WERI-Rb-1 (cell line): ENCODE data around the gene CPZ.

ENCODE experiments used
- DNase-seq: peaks from one replicate; pipeline ENCODE4 v3.0.0-alpha.2; 2020
- H3K27ac ChIP-seq: fragments of 250-450 bp; sonication (Bioruptor Pico); 2 replicates; pipeline ENCODE4 v1.5.1; 2020; ENCODE audit warnings: mild to moderate bottlenecking, moderate library complexity
- H3K27me3 ChIP-seq: fragments of 250-450 bp; sonication (Bioruptor Pico); 2 replicates; pipeline ENCODE4 v1.5.1; 2021; ENCODE audit warnings: mild to moderate bottlenecking, low read depth, moderate library complexity; ENCODE audit not compliant: insufficient read depth, severe bottlenecking
- H3K36me3 ChIP-seq: fragments of 250-450 bp; sonication (Bioruptor Pico); 2 replicates; pipeline ENCODE4 v1.5.1; 2020; ENCODE audit warnings: mild to moderate bottlenecking, moderate library complexity
- H3K4me3 ChIP-seq: 2 replicates; pipeline ENCODE4 v1.5.1; 2011; ENCODE audit warnings: low read depth, mild to moderate bottlenecking, control low read depth, low read length
- H3K9me3 ChIP-seq: fragments of 250-450 bp; sonication (Bioruptor Pico); 2 replicates; pipeline ENCODE4 v1.5.1; 2021; ENCODE audit warnings: mild to moderate bottlenecking, moderate library complexity; ENCODE audit not compliant: severe bottlenecking
- TF ChIP-seq, protein P1 (sequence below): IDR thresholded peaks from 2 replicates; pipeline ENCODE4 v1.5.1; 2011; ENCODE audit warnings: low read depth, mild to moderate bottlenecking, control low read depth, inconsistent platforms, low read length

The CPZ gene

DNA sequence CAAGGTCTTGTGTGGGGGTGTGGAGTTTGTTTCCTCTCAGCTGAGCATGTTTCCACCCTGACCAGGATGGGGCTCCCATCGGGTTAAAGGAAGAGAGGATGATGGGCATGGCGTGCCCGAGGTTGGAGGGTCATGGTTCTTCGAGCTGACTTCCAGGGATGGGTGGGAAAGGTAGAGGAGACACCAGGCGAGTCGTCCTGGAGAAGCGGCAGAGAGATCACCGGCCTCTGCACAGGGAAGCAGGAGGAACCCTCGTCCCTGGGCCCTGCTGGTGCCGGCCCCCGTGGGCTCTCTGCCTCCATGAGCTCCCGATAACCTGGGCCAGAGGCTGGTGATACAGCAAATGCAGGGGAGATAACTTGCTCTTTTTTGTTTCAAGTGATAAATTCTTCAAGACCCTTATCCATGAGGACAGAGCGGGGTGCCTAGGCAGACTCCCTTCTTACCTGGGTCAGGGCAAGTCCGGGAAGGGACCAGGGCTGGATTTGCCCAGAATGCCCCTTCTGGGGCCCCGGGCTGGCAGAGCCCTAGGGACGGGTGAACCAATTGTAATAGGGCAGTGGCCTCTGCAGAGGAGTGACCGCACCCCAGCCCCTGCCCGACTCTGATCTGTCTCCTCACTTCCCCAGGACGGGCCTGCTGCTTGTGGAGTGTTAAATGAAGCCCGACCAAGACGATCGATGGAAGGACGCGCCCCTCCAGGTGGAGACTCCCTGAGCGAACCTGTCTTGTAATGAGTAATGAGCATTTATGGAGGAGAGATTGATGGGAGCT lies 63.0 kb downstream of the CPZ start:
- H3K36me3 ChIP-seq: no peaks in the 10 kb centered on the region
- H3K4me3 ChIP-seq: no peak overlapping the region
- no peak for DNase-seq
- H3K9me3 ChIP-seq: peaks cover 3% of the 10 kb centered on the region
- H3K27ac ChIP-seq: no peak overlapping the region
- no peaks in the 10 kb centered on the region for H3K27me3 ChIP-seq
- TF ChIP-seq, protein P1, sequence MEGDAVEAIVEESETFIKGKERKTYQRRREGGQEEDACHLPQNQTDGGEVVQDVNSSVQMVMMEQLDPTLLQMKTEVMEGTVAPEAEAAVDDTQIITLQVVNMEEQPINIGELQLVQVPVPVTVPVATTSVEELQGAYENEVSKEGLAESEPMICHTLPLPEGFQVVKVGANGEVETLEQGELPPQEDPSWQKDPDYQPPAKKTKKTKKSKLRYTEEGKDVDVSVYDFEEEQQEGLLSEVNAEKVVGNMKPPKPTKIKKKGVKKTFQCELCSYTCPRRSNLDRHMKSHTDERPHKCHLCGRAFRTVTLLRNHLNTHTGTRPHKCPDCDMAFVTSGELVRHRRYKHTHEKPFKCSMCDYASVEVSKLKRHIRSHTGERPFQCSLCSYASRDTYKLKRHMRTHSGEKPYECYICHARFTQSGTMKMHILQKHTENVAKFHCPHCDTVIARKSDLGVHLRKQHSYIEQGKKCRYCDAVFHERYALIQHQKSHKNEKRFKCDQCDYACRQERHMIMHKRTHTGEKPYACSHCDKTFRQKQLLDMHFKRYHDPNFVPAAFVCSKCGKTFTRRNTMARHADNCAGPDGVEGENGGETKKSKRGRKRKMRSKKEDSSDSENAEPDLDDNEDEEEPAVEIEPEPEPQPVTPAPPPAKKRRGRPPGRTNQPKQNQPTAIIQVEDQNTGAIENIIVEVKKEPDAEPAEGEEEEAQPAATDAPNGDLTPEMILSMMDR: no peak

DNA sequence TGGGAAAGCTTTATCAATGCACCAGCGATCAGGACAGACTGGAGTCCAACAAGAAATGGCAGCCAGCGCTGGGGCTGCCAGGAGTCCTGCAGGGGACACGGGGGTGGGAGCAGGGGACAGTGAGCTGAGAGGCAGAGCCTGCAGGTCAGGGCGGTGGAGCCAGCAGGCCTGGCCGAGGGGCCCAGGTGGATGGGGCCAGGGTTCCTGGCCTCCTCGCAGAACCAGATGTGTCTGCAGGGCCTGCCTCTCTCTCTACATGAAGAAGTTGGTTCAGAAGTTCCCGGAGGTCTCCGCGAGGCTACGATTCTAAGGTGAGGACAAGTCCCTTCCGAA lies 63.6 kb downstream of the CPZ start:
- H3K27ac ChIP-seq: no peak overlapping the region
- DNase-seq: peak; percentile 6
- peaks cover 3% of the 10 kb centered on the region for H3K9me3 ChIP-seq
- no peaks in the 10 kb centered on the region for H3K27me3 ChIP-seq
- no peak overlapping the region for H3K4me3 ChIP-seq
- H3K36me3 ChIP-seq: no peaks in the 10 kb centered on the region
- TF ChIP-seq, protein P1: no peak

DNA sequence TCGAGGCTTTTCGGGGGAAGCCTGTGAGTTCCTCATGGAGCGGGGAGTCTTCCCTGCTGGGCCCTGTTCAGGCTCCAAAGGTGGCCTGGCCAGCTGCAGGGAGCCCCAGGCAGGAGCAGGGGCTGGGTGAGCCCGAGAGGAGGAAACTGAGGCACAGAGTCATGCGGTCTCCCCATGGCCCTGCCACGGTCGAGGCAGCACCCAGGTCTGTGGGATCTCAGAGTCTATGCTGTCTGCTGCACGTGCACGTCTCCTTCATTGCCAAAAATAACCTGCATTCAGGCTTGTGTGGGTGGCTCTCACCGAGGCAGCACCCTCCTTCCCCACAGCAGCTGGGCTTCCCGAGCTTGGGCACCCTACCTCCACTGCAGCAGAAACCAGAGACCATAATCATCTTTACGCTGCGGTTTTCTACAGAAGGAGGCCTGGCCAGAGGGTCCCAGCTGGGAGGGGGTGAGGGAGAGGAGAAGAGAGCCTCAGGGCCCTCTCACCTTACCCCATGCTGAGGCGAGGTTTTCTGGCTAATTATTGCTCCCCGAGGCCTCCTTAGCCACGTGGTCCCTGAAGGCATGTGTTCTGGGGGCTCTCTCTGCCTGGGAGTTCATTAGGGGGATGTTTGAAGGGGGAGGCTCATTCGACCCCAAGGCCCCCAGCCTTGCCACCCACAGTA lies 64.3 kb downstream of the CPZ start:
- DNase-seq: peak; percentile 4
- Histone ChIP-seq H3K27me3 (no peaks in the 10 kb centered on the region), H3K9me3 (peaks cover 3% of the 10 kb centered on the region), H3K27ac (no peak overlapping the region), H3K36me3 (no peaks in the 10 kb centered on the region), H3K4me3 (no peak overlapping the region)
- TF ChIP-seq, protein P1: no peak

DNA sequence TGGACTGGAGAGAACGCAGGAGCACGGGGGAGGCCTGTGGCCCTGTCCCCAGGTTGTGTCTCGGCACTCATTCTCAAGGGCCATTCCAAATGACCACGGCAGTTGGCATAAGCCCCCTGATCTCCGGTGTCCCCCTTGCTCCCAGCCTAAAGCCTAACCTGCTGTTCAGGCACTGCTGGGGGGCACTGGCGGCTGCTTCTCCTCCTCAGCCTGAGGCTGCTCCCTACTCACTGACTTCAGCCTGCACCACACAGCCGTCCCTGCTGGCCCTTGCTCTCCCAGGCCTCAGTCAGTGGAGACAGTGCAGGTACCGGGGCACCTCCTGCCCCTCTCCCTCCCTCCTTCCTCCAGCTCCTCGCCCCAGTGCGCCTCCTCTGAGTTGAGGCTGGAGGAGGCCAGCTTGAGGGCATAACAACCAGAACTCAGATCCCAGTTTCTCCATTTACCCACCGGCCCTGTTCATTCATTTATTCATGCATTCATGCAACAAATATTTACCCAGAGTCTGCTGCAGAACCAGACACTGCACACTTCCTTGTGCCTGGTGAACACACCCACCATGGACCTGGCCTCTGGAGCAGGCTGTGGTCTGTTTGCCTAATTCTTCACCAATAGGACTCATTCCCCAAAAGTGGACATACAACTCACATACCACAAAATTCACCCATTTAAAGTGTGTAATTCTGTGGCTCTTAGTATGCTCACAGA lies 65.0 kb downstream of the CPZ start:
- Histone ChIP-seq H3K27me3 (no peaks in the 10 kb centered on the region), H3K9me3 (peaks cover 3% of the 10 kb centered on the region), H3K4me3 (no peak overlapping the region), H3K27ac (no peak overlapping the region), H3K36me3 (no peaks in the 10 kb centered on the region)
- TF ChIP-seq, protein P1: no peak
- DNase-seq: peak; percentile 4

- H3K27ac ChIP-seq: no peak overlapping the region
- H3K9me3 ChIP-seq: peaks cover 1% of the 10 kb centered on the region
- TF ChIP-seq, protein P1: no peak
- H3K27me3 ChIP-seq: no peaks in the 10 kb centered on the region
- H3K4me3 ChIP-seq: no peak overlapping the region
- H3K36me3 ChIP-seq: no peaks in the 10 kb centered on the region
- DNase-seq: no peak
Measured at GRCh38 chr4:8662776-8663175, 70.2 kb downstream of the CPZ start.
